Stimulated activated CD8-positive, alpha-beta memory T cell treated with anti-CD3 and anti-CD28 coated beads, Interleukin-12 subunit alpha, Interleukin-12 subunit beta, amount 100 ng/mL, for 24 hours (primary cell): ENCODE data around the gene PCGF2.
A peak's percentile ranks its signal among the peaks of the same experiment; 100 is the strongest.

Experiments
- DNase-seq: peaks from one replicate; pipeline ENCODE4 v3.0.0-alpha.2; 2020; ENCODE audit errors: extremely low read depth

The PCGF2 gene

GRCh38 chr17:38703742-38704605 is 44.2 kb downstream of the PCGF2 start:
- DNase-seq: peak; percentile 73

GRCh38 chr17:38702916-38703741 is 45.0 kb downstream of the PCGF2 start:
- no peak for DNase-seq

- no peak for DNase-seq
Observed at GRCh38 chr17:38702166-38702915, 45.8 kb downstream of the PCGF2 start.

- peak; percentile 57 for DNase-seq
Observed at GRCh38 chr17:38701504-38702165, 46.5 kb downstream of the PCGF2 start.

GRCh38 chr17:38698760-38699159 is 49.4 kb downstream of the PCGF2 start:
- no peak for DNase-seq

GRCh38 chr17:38697061-38697820 is 50.9 kb downstream of the PCGF2 start:
- DNase-seq: no peak

- DNase-seq: no peak
Observed at GRCh38 chr17:38693700-38694329, 54.3 kb downstream of the PCGF2 start.

GRCh38 chr17:38691154-38691553 is 57.0 kb downstream of the PCGF2 start:
- DNase-seq: no peak

GRCh38 chr17:38690386-38690785 is 57.8 kb downstream of the PCGF2 start:
- no peak for DNase-seq

GRCh38 chr17:38687286-38687685 is 60.9 kb downstream of the PCGF2 start:
- DNase-seq: no peak

GRCh38 chr17:38685491-38685890 is 62.6 kb downstream of the PCGF2 start:
- DNase-seq: no peak
